Right lobe of liver (tissue), 6 donors: ENCODE data around the gene PTPRT. TPM values are rescaled to one million over a fixed set of nuclear protein-coding genes. Genes with fewer than 3 reads are reported as not detected.

Experiments used
- ATAC-seq, 4 donors: fragments of 200-7000 bp; cut with Tn5 transposase; one replicate each; pipeline ENCODE4 v1.9.1; 2020; ENCODE audit warnings: mild to moderate bottlenecking in 4 of 4, moderate library complexity in 4 of 4
- DNase-seq, 3 donors: peaks; one replicate each; pipeline ENCODE4 v3.0.0-alpha.2; 2020
- H3K27ac ChIP-seq, 3 donors: fragments of 200-600 bp; one replicate each; pipeline ENCODE4 v1.8.0; 2022
- H3K27me3 ChIP-seq, 2 donors: fragments of 200-600 bp; one replicate each; pipeline ENCODE4 v1.8.0; 2022
- H3K36me3 ChIP-seq, 4 donors: fragments of 200-600 bp; sonication (generic) in 1 of 4; one replicate each; pipeline versions ENCODE4 v1.5.1 to v1.8.0; 2017 to 2022; ENCODE audit warnings: control low read depth in 1 of 4
- H3K4me1 ChIP-seq, 4 donors: fragments of 200-600 bp; sonication (generic) in 1 of 4; one replicate each; pipeline versions ENCODE4 v1.5.1 to v1.8.0; 2017 to 2022; ENCODE audit warnings: control low read depth in 1 of 4
- H3K4me3 ChIP-seq, 3 donors: fragments of 200-600 bp; one replicate each; pipeline ENCODE4 v1.8.0; 2022
- H3K9me3 ChIP-seq, 4 donors: fragments of 200-600 bp; sonication (generic) in 1 of 4; one replicate each; pipeline versions ENCODE4 v1.5.1 to v1.8.0; 2017 to 2022; ENCODE audit warnings: control low read depth in 1 of 4
- POLR2A ChIP-seq: fragments of 450-650 bp; IDR thresholded peaks from one replicate; pipeline ENCODE4 v1.6.1; 2017; ENCODE audit warnings: antibody characterized with exemption, mild to moderate bottlenecking
- WGBS: methylation state at CpG from one replicate; pipeline ENCODE4 v1.1.6; 2018; ENCODE audit warnings: low coverage, low lambda C conversion rate; ENCODE audit not compliant: insufficient coverage; ENCODE audit errors: missing lambda C conversion rate; 5-methylcytosine and 5-hydroxymethylcytosine counted together
- intact Hi-C, 2 donors: fragments of 100-400 bp; cut with DNase I; formaldehyde crosslinking; loops; one replicate each; pipeline versions ENCODE4 v1.11.2 to v1.14.1; 2022
- total RNA-seq, 6 experiments: library from RNA; depleted of rRNA in 2 of 6; stranded (reverse); fragments of >200 nt in 2 of 6; fragmentation: NEBNext Ultra II Directional in 3 of 6; extraction: Animal tissue kit (Norgen Biotek cat#: 25700) in 3 of 6; gene quantifications; one replicate each; pipeline versions ENCODE4 v1.1.0 to v1.2.4, GENCODE V29; 2016 to 2023
- TF ChIP-seq, protein P1 (sequence below), 4 donors: fragments of 200-600 bp in 3 of 4; fragments of 450-650 bp in 1 of 4; IDR thresholded peaks; one replicate each; pipeline versions ENCODE4 v1.5.1 to v1.8.0; 2016 to 2022; ENCODE audit warnings: antibody characterized with exemption in 4 of 4, mild to moderate bottlenecking in 2 of 4
- donor health status: DM: no; HTN: yes; CAD: no.
- donor health status: DM: no; HTN: no; CAD: no.
- donor health status: DM: no; HTN: no; CAD: no.
- donor health status: DM: no; HTN: yes; CAD: no.
- donor health status: DM: no; HTN: yes; CAD: no.

PTPRT gene
- total RNA-seq, 6 experiments from 2014 or later: 0.18 to 1.0 (median 0.51) TPM

DNA sequence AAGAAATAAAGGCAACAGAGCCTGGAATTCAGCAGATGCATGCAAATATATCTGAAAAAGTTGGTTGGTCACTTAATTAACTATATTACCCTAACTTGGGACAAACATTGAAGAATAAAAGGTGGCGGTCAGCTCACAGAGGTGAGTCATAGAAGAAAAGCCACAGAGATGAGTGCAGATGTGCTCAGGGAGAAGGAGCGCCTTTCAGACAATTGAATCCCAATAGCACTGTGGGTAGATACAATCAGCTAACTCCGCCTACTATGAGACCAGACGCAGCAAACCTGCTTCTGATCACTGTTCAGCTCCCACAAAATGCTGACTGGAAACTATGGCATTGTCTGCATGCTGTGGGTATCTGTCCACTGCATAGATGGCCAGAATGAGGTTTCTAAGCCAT is 447.8 kb downstream of the PTPRT start:
- intact Hi-C loops: no loop called here
- Histone ChIP-seq H3K4me3 (no peak overlapping the region), H3K4me1 (no peaks in the 10 kb centered on the region), H3K27me3 (no peaks in the 10 kb centered on the region), H3K36me3 (no peaks in the 10 kb centered on the region), H3K27ac (no peak overlapping the region), H3K9me3 (no peaks in the 10 kb centered on the region)
- no peak for TF ChIP-seq POLR2A
- TF ChIP-seq, protein P1, sequence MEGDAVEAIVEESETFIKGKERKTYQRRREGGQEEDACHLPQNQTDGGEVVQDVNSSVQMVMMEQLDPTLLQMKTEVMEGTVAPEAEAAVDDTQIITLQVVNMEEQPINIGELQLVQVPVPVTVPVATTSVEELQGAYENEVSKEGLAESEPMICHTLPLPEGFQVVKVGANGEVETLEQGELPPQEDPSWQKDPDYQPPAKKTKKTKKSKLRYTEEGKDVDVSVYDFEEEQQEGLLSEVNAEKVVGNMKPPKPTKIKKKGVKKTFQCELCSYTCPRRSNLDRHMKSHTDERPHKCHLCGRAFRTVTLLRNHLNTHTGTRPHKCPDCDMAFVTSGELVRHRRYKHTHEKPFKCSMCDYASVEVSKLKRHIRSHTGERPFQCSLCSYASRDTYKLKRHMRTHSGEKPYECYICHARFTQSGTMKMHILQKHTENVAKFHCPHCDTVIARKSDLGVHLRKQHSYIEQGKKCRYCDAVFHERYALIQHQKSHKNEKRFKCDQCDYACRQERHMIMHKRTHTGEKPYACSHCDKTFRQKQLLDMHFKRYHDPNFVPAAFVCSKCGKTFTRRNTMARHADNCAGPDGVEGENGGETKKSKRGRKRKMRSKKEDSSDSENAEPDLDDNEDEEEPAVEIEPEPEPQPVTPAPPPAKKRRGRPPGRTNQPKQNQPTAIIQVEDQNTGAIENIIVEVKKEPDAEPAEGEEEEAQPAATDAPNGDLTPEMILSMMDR (IDR thresholded peaks at IDR 0.05): no peak
- DNase-seq (no peak), ATAC-seq (no peak)
- 100% methylated on average over 2 of the region's 4 CpGs for WGBS

DNA sequence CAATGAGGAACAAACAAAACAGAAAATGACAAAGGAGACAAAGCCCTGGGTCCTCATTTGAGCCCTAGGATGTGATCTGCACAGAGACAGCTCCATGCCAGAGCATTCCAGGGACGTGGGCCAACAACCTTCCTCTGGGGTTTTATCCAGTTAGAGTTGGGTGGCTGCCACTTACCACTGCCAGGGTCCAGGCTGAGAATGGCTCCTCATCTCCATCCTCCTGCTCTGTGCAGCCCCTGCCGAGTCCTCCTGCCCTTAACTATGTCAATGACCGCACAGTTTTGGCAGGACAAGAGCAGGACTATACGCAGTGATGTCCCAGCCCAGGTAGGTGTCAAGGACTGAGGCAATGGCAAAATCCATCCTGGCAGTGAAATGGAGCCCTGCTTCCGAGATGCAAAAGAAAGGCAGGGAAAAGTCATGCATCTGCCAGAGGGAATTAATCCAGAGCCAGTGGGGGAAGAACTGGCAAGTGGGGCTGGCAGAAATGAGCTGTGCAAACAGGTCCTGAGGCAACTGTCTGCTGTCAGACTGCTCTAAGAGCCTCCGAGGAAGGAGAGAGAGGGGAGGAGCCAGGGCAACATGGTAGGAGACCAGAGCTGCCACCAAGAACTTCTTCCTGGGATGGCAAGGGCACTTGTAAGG is 449.4 kb downstream of the PTPRT start:
- H3K27me3 ChIP-seq: no peaks in the 10 kb centered on the region
- H3K27ac ChIP-seq: no peak overlapping the region
- WGBS: 25% methylated on average over 2 of the region's 6 CpGs
- no peaks in the 10 kb centered on the region for H3K4me1 ChIP-seq
- H3K4me3 ChIP-seq: no peak overlapping the region
- no peaks in the 10 kb centered on the region for H3K9me3 ChIP-seq
- intact Hi-C loops: no loop called here
- no peak for ATAC-seq
- TF ChIP-seq, protein P1 (IDR thresholded peaks at IDR 0.05): no peak
- TF ChIP-seq POLR2A: no peak
- H3K36me3 ChIP-seq: no peaks in the 10 kb centered on the region
- no peak for DNase-seq

DNA sequence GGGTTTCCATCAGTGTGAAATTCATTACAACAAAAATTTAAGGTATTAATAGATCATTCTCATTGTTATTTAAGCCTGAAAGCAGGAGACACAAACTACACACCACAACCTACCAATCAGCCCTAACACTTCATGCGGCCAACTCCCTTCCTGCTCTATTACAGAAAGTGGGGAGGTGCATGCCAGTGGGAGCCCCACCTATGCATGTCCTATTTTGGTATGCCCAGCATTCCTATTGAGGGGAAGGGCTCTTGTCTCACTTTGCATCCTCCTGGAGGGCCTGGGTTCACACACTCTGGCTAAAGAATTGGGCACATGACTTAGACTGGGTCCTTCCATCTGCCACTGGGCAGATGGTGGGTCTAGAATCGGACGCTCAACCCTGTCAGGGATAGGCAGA is 450.0 kb downstream of the PTPRT start:
- intact Hi-C loops: no loop called here
- H3K27me3 ChIP-seq: no peaks in the 10 kb centered on the region
- no peaks in the 10 kb centered on the region for H3K36me3 ChIP-seq
- H3K27ac ChIP-seq: no peak overlapping the region
- no peak for TF ChIP-seq POLR2A
- TF ChIP-seq, protein P1 (IDR thresholded peaks at IDR 0.05): no peak
- ATAC-seq (no peak), DNase-seq (no peak)
- H3K4me1 ChIP-seq: no peaks in the 10 kb centered on the region
- WGBS: 100% methylated on average over 1 of the region's 3 CpGs
- H3K9me3 ChIP-seq: no peaks in the 10 kb centered on the region
- H3K4me3 ChIP-seq: no peak overlapping the region

DNA sequence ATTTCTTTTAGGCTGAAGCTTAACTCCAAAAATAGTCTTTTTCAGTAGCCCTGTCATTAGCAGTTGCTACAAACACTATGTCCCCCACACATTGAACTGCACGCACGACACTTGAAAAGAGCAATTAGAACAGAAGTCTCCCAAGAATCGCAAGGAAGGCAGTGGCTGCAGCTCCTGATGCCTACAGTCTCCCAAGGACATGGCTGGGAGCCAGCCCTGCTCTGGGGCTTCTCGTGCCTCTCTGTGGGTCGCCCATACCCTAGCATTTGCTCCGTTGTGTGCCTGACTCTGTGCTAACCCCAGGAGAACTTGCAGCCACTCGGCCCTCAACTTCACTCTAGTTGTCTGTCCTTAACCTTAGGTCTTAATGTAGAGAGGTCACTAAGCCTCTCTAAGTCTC is 454.2 kb downstream of the PTPRT start:
- 61% methylated on average over 5 of the region's 7 CpGs for WGBS
- intact Hi-C loops: no loop called here
- ATAC-seq: no peak
- Histone ChIP-seq H3K9me3 (no peaks in the 10 kb centered on the region), H3K27me3 (no peaks in the 10 kb centered on the region), H3K4me1 (no peaks in the 10 kb centered on the region), H3K36me3 (no peaks in the 10 kb centered on the region), H3K27ac (no peak overlapping the region), H3K4me3 (no peak overlapping the region)
- DNase-seq: no peak
- no peak for TF ChIP-seq POLR2A
- TF ChIP-seq, protein P1 (IDR thresholded peaks at IDR 0.05): no peak
